ENCODE results near the gene PSMA5. TPM values are rescaled to one million over a fixed set of nuclear protein-coding genes. Genes with fewer than 3 reads are reported as not detected.
"Not testable (repeated sequence)": the region's sequence is repeated elsewhere in the genome, so short reads cannot be mapped to it uniquely, and the experiment has no call there.

The PSMA5 gene
- polyA plus RNA-seq, 2 of the 4 experiments (the other 2 are of a cell fraction): 93.7 to 140 TPM

DNA sequence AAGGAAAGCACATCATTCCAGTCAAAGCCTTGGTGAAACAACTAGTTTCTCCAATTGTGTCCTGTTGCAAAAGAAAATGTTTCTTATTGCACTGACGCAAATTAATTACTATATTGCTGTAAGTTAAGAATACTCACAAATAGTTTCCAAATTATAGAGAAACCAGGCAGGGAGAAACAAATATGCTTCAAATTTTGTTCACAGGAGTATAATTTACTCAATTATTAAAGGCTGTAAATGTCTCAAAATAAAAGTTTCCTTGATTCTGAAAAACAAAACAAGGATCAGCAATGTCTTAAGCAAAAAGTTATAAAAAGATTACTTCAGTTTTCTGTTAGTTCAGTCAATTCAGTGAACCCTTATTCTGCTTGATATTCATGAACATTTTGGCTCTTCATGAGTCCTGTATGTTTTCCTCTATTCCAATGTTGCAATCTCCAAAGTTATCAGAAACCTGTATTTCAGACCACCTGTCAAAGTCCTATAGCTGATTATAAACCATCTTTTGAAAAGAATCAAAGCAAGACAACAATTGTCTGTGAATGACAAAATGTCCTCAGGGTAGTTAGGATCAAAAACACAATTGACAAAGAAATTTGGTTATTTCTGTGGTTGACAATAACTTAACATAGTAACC, 28.4 kb upstream of the PSMA5 start:
- no peak overlapping the region for H3K27ac ChIP-seq
- ChIA-PET CTCF (interaction anchor here (0.8 to 2.2 kb wide), 2 partner anchors 24 to 36 kb away, joined by 3 to 7 read pairs; no protein-coding TSS in a partner anchor), POLR2A (no interaction called here)
- DNase-seq (ENCODE audit: low read depth in 1 of 2, low spot score in 1 of 2) (no peak), ATAC-seq (no peak), FAIRE-seq (no peak)
- no peak overlapping the region for H3K4me2 ChIP-seq
- H3K9me3 ChIP-seq: no peaks in the 10 kb centered on the region
- TF ChIP-seq CEBPB (IDR thresholded peaks at IDR 0.05): no peak
- TF ChIP-seq TP53 (CRISPR knock-in tag; IDR thresholded peaks at IDR 0.05): no peak
- no peak for TF ChIP-seq NPAS2 (CRISPR knock-in tag; IDR thresholded peaks at IDR 0.05; ENCODE audit: borderline replicate concordance)
- TF ChIP-seq POLR2A (IDR thresholded peaks at IDR 0.05; ENCODE audit: low read length): no peak
- TF ChIP-seq JUNB (IDR thresholded peaks at IDR 0.05): no peak
- no peak for TF ChIP-seq PHF8 (IDR thresholded peaks at IDR 0.05; ENCODE audit: borderline replicate concordance, low read depth)
- TF ChIP-seq ZNF302 (CRISPR knock-in tag; IDR thresholded peaks at IDR 0.05): no peak
- TF ChIP-seq, protein P1, sequence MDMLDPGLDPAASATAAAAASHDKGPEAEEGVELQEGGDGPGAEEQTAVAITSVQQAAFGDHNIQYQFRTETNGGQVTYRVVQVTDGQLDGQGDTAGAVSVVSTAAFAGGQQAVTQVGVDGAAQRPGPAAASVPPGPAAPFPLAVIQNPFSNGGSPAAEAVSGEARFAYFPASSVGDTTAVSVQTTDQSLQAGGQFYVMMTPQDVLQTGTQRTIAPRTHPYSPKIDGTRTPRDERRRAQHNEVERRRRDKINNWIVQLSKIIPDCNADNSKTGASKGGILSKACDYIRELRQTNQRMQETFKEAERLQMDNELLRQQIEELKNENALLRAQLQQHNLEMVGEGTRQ (IDR thresholded peaks at IDR 0.05): no peak
- no peak for TF ChIP-seq EHMT2 (IDR thresholded peaks at IDR 0.05; ENCODE audit: low read depth)
- TF ChIP-seq, protein P2, sequence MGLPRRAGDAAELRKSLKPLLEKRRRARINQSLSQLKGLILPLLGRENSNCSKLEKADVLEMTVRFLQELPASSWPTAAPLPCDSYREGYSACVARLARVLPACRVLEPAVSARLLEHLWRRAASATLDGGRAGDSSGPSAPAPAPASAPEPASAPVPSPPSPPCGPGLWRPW (IDR thresholded peaks at IDR 0.05): no peak
- TF ChIP-seq SREBF2 (IDR thresholded peaks at IDR 0.05): no peak
- no peak for TF ChIP-seq CBX2 (IDR thresholded peaks at IDR 0.05; ENCODE audit: borderline replicate concordance, low read depth)
- TF ChIP-seq, protein P3, sequence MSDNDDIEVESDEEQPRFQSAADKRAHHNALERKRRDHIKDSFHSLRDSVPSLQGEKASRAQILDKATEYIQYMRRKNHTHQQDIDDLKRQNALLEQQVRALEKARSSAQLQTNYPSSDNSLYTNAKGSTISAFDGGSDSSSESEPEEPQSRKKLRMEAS (IDR thresholded peaks at IDR 0.05): no peak
- TF ChIP-seq HOXB5 (CRISPR knock-in tag; IDR thresholded peaks at IDR 0.05): no peak
- TF ChIP-seq, protein P4, sequence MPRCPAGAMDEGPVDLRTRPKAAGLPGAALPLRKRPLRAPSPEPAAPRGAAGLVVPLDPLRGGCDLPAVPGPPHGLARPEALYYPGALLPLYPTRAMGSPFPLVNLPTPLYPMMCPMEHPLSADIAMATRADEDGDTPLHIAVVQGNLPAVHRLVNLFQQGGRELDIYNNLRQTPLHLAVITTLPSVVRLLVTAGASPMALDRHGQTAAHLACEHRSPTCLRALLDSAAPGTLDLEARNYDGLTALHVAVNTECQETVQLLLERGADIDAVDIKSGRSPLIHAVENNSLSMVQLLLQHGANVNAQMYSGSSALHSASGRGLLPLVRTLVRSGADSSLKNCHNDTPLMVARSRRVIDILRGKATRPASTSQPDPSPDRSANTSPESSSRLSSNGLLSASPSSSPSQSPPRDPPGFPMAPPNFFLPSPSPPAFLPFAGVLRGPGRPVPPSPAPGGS (IDR thresholded peaks at IDR 0.05): no peak
- TF ChIP-seq BHLHE40 (IDR thresholded peaks at IDR 0.05; ENCODE audit: low read depth, low read length): no peak
- no peak for TF ChIP-seq NFE2L2 (conservative IDR thresholded peaks at IDR 0.05; ENCODE audit: low read length)
- no peak for TF ChIP-seq MAZ (IDR thresholded peaks at IDR 0.05; ENCODE audit: borderline replicate concordance, low read depth, low read length)
- no peak for TF ChIP-seq ESRRA (IDR thresholded peaks at IDR 0.05; ENCODE audit: borderline replicate concordance, low read length)
- no peaks in the 10 kb centered on the region for H3K4me1 ChIP-seq
- no peak overlapping the region for H3K4me3 ChIP-seq
- 84% methylated on average over 1 of the region's 1 CpG for WGBS (ENCODE audit: missing lambda C conversion rate)

DNA sequence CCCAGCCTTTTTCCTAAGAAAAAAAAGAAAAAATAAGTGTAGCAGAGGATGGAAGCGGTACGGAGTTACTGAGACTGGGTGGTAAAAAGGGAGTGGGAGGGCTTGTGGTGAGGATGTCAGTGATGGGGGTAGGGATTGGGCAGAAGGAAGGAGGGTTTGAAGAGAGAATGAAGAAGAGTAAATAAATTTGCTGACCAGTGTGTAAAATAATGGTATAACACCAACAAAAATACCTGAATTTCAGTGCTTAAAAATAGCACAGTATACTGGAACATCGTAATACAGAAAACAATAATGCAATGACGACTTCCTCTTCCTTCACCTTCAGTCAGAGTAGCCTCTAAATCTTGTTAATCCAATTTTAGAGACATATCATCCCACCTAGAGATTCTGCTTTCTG, 21.3 kb upstream of the PSMA5 start:
- CTCF ChIA-PET: no interaction called here
- Histone ChIP-seq H3K4me1 (no peaks in the 10 kb centered on the region), H3K9me3 (no peaks in the 10 kb centered on the region), H3K4me3 (no peak overlapping the region), H3K27ac (no peak overlapping the region), H3K4me2 (no peak overlapping the region)
- TF ChIP-seq EP300 (IDR thresholded peaks at IDR 0.05) (no peak), MAFK (IDR thresholded peaks at IDR 0.05; ENCODE audit: partially characterized antibody) (peak; percentile 45)
- no peak for DNase-seq (ENCODE audit: low read depth in 1 of 2, low spot score in 1 of 2)
- POLR2A ChIA-PET: no interaction called here
- no peak for FAIRE-seq
- WGBS (ENCODE audit: missing lambda C conversion rate): 47% methylated on average over 4 of the region's 4 CpGs
- no peak for ATAC-seq

DNA sequence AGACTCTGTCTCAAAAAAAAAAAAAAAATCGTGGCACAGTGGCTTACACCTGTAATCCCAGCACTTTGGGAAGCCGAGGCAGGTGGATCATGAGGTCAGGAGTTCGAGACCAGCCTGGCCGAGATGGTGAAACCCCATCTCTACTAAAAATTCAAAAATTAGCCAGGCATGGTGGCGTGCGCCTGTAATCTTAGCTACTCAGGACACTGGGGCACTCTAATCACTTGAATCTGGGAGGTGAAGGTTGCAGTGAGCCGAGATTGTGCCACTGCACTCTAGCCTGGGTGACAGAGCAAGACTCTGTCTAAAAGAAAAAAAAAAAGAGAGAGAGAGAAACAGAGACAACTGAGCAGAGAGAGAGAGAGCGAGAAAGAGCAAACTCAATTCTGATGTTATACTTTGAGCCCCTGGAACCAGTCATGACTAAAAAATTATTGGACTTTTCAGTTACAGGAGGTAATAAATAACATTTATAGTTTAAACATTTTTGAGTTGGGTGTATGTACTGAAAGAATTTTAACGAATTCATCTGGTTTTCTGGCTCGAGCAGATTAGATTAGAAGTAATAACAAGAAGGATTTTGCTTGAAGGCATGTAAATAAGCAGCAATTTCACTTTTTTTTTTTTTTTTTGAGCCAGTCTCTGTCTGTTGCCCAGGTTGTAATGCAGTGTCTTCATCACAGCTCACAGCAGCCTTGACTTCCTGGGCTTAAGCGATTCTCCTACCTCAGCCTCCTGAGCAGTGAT, 19.9 kb upstream of the PSMA5 start:
- POLR2A ChIA-PET; H3K4me1 ChIP-seq; CTCF ChIA-PET; ATAC-seq; H3K9me3 ChIP-seq; DNase-seq (ENCODE audit: low read depth in 1 of 2, low spot score in 1 of 2); H3K27ac ChIP-seq; H3K4me2 ChIP-seq; FAIRE-seq; H3K4me3 ChIP-seq: not testable (repeated sequence)
- 32% methylated on average over 11 of the region's 11 CpGs for WGBS (ENCODE audit: missing lambda C conversion rate)
